Activated T-cell treated with anti-CD3 and anti-CD28 coated beads, Interleukin-2, amount 50 U/mL, for 4 hours (primary cell): ENCODE data around the gene AQP3. TPM values are rescaled to one million over a fixed set of nuclear protein-coding genes. Genes with fewer than 3 reads are reported as not detected.
"Not testable (repeated sequence)": the region's sequence is repeated elsewhere in the genome, so short reads cannot be mapped to it uniquely, and the experiment has no call there.

ENCODE experiments used
- ATAC-seq, 2 donors: fragments of 200-7000 bp; cut with Tn5 transposase; one replicate each; pipeline ENCODE4 v1.10.0; 2021
- DNase-seq: peaks from one replicate; pipeline ENCODE4 v3.0.0-alpha.2; 2020
- H3K27me3 Mint-ChIP-seq: one replicate; pipeline ENCODE4 v1.8.0; 2021; ENCODE audit warnings: low read depth, mixed read lengths
- H3K36me3 Mint-ChIP-seq: one replicate; pipeline ENCODE4 v1.8.0; 2022; ENCODE audit warnings: mixed read lengths; ENCODE audit not compliant: insufficient read depth
- H3K4me1 Mint-ChIP-seq: one replicate; pipeline ENCODE4 v1.8.0; 2021; ENCODE audit warnings: low read depth, mixed read lengths
- H3K4me3 Mint-ChIP-seq: one replicate; pipeline ENCODE4 v1.8.0; 2021; ENCODE audit warnings: mild to moderate bottlenecking, moderate library complexity, mixed read lengths
- H3K9me3 Mint-ChIP-seq: one replicate; pipeline ENCODE4 v1.8.0; 2021; ENCODE audit warnings: mixed read lengths
- total RNA-seq, 3 donors: library from RNA; stranded (reverse); gene quantifications; one replicate each; pipeline ENCODE4 v1.2.1, GENCODE V29; 2021

AQP3 gene
- total RNA-seq, 3 donors from 2014 or later = 4.5 to 5.5 (median 5.3) TPM

GRCh38 chr9:33401809-33402208, 45.6 kb downstream of the AQP3 start:
- not testable (repeated sequence) for H3K4me1 Mint-ChIP-seq, ATAC-seq, DNase-seq, H3K9me3 Mint-ChIP-seq, H3K27me3 Mint-ChIP-seq, H3K36me3 Mint-ChIP-seq, H3K4me3 Mint-ChIP-seq

- not testable (repeated sequence) for H3K27me3 Mint-ChIP-seq, H3K36me3 Mint-ChIP-seq, H3K4me1 Mint-ChIP-seq, H3K9me3 Mint-ChIP-seq, DNase-seq, H3K4me3 Mint-ChIP-seq, ATAC-seq
Measured at GRCh38 chr9:33399047-33399446, 48.3 kb downstream of the AQP3 start.

GRCh38 chr9:33397801-33398200, 49.6 kb downstream of the AQP3 start:
- not testable (repeated sequence) for H3K4me1 Mint-ChIP-seq, H3K27me3 Mint-ChIP-seq, DNase-seq, ATAC-seq, H3K36me3 Mint-ChIP-seq, H3K4me3 Mint-ChIP-seq, H3K9me3 Mint-ChIP-seq

DNA sequence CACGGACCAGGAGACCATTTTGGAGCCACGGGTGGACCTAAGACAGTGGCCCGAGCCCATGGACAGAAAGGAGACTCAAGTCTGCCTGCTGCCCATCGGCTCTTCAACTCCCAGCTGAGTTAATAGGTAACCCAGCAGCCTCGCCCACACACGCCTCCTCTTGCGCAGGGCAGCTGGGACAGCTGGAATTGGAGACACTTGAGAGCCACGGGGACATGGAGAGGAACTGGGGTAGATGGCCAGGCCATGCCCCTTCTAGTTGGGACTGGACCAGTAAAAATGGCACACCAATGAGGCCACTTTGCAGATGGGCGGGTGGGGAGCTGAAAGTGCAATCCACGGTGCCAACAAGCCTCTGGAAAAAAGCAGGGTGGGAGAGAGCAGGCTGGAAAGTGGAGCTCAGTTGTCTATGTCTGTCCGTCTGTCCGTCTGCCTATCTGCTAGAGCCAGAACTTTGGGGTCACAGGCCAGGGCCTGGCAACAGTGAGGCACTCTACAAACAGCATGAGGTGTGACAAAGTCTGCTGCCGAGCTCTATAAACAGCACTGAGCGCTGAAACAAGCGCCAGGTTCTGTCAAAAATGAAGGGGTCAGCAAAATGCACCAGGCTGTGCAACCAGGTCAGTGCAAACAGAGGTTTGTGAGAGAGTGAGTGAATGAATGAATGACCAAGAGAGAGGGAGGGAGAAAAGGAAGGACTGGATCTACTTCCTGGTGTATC, 52.1 kb downstream of the AQP3 start:
- not testable (repeated sequence) for H3K27me3 Mint-ChIP-seq, H3K9me3 Mint-ChIP-seq, H3K4me1 Mint-ChIP-seq, H3K36me3 Mint-ChIP-seq, ATAC-seq, DNase-seq, H3K4me3 Mint-ChIP-seq

- H3K4me1 Mint-ChIP-seq, H3K9me3 Mint-ChIP-seq, ATAC-seq, H3K36me3 Mint-ChIP-seq, H3K4me3 Mint-ChIP-seq, DNase-seq, H3K27me3 Mint-ChIP-seq: not testable (repeated sequence)
Measured at GRCh38 chr9:33393986-33394385, 53.4 kb downstream of the AQP3 start.

GRCh38 chr9:33393581-33393980, 53.8 kb downstream of the AQP3 start:
- Mint-ChIP-seq H3K27me3 (no peaks in the 10 kb centered on the region), H3K4me1 (no peaks in the 10 kb centered on the region)

DNA sequence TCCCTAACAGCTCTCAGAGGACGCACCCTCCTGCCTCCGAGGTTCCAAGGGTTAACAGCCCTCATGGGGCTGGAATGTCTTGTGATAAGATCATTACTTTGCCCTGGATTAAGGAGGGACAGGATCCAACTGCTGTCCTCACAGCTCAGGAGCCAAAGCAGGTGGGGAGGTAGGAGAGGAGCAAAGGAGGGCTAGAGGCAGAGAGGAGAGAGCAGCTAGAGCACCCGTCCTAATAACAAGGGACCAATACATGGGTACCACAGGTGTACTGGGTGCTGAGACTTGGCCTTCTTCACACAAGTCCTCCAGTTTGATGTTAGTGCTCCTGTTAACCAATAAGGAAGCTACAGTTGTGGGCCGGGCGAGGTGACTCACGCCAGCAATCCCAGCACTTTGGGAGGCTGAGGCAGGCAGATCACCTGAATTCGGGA, 54.8 kb downstream of the AQP3 start:
- ATAC-seq, H3K36me3 Mint-ChIP-seq, H3K4me1 Mint-ChIP-seq, H3K27me3 Mint-ChIP-seq, H3K9me3 Mint-ChIP-seq, DNase-seq, H3K4me3 Mint-ChIP-seq: not testable (repeated sequence)

More at GRCh38 chr9:33393581-33393980, 53.8 kb downstream of the AQP3 start:
- Mint-ChIP-seq H3K36me3 (no peaks in the 10 kb centered on the region), H3K9me3 (no peaks in the 10 kb centered on the region), H3K4me3 (no peak overlapping the region)
- no peak for DNase-seq
- ATAC-seq = no peak

Other genes starting within 250 kb of the AQP3 start
- not detected for gene SPINK4, start 207.4 kb downstream of the AQP3 start, total RNA-seq
- gene BAG1, start 182.9 kb downstream of the AQP3 start, total RNA-seq = 100 to 1,000 TPM; 115 to 133 (median 117) TPM
- gene CHMP5, start 182.5 kb downstream of the AQP3 start, total RNA-seq = 10 to 100 TPM; 45.0 to 59.5 (median 46.8) TPM
- 10 to 100 TPM; 35.2 to 42.6 (median 36.0) TPM for gene NFX1, start 157.1 kb downstream of the AQP3 start, total RNA-seq
- not detected for gene AQP7, start 45.0 kb downstream of the AQP3 start, total RNA-seq
- gene NOL6, start 26.3 kb upstream of the AQP3 start, total RNA-seq = 100 to 1,000 TPM; 150 to 170 (median 165) TPM
- 1 to 10 TPM in 1 of 3 donors, not detected in 2; 2.4 TPM for gene ANKRD18B, start 76.7 kb upstream of the AQP3 start, total RNA-seq